ENCODE results near the gene EIF2B5.

Gene EIF2B5

GRCh38 chr3:184174646-184175492 is 39.7 kb downstream of the EIF2B5 start, which contains the start of gene AP2M1:
AP2M1 (plus strand) TSS chr3:184174855; CDS start chr3:184176994, 2,139 bp downstream.
- DNase-seq, result peak; percentile 94 to 97

DNA sequence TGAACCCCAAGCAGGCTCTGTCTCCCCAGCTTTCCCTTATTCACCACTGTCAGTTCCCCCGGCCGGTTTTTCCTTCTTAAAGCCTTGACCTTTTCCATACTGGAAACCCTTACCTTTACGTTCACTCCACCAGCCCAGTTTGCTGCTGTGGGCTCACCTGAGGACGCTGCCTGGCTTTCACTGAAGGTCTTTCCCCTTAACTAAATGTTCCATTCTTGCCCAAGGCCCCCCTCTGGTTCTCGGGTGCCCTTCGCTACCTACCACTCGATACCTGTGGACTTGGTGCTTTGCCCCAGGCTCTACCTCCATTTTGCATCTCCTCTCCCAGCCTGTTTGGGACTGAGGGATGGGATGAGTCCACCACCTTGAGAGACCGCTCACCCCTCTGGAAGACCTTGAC is 40.3 kb downstream of the EIF2B5 start:
- DNase-seq, result no peak

GRCh38 chr3:184175981-184176376 is 40.8 kb downstream of the EIF2B5 start:
- DNase-seq, result no peak

GRCh38 chr3:184176377-184177330 is 41.5 kb downstream of the EIF2B5 start:
- DNase-seq, result no peak

GRCh38 chr3:184177331-184177731 is 42.2 kb downstream of the EIF2B5 start:
- no peak for DNase-seq

DNA sequence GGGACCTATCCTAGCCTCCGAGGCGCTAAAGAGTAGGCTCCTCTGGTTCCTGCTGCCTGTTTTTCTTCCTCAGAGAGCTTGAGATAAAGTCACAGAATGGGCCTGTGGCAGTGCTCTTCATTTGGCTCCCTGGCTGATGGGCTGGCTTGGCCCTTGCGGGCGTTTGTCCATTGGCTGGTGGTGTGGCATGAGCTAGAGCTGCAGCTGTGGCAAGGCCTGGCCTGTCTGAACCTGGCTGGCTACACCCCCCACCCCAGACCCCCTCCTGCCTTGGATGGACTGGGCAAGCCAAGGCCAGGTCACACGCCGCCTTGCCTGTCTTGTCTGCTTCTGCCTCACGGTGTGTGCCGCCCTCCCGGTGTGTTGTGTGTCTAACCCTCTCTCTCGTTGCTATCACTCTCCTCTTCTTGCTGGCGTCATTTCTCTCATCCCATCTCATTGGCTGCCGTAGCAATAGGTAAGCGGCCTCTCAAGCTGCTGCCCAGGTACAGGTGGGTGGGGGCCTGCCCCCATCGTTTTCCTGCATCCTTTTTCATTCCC is 42.7 kb downstream of the EIF2B5 start:
- no peak for DNase-seq

- DNase-seq, result no peak
Measured at GRCh38 chr3:184178521-184179138, 43.5 kb downstream of the EIF2B5 start.

DNA sequence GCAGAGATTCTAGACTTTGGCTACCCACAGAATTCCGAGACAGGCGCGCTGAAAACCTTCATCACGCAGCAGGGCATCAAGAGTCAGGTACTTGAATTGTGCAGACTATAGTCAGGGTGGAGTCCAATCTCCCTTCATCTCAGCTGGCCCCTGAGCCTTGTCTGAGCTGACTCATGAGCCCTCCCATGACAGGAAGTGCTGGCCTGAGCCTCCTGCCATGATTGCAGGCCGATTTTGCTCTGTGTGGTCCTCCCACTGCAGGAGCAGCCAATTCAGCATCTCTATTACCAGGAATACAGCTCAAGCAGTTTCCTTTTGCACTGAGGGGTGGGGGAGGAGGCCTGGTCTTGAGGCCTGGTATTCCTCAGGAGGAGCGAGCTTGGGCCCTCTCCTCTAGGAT is 45.0 kb downstream of the EIF2B5 start:
- DNase-seq, result no peak

DNA sequence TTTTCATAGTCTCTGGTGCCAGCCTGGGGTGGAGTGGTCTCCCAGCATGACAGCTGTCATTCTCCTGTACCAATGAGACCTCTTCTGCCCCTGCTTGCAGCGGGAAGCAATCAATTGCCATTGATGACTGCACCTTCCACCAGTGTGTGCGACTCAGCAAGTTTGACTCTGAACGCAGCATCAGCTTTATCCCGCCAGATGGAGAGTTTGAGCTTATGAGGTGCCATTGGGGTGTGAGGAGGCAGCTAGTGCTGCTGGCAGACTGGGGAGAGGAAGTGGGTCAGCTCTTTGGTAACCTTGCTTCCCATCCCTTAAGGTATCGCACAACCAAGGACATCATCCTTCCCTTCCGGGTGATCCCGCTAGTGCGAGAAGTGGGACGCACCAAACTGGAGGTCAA is 46.4 kb downstream of the EIF2B5 start:
- DNase-seq, result no peak

DNA sequence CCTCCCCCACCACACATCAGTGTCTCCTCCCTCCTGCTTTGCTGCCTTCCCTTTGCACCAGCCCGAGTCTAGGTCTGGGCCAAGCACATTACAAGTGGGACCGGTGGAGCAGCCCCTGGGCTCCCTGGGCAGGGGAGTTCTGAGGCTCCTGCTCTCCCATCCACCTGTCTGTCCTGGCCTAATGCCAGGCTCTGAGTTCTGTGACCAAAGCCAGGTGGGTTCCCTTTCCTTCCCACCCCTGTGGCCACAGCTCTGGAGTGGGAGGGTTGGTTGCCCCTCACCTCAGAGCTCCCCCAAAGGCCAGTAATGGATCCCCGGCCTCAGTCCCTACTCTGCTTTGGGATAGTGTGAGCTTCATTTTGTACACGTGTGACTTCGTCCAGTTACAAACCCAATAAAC is 48.5 kb downstream of the EIF2B5 start:
- DNase-seq, result no peak

DNA sequence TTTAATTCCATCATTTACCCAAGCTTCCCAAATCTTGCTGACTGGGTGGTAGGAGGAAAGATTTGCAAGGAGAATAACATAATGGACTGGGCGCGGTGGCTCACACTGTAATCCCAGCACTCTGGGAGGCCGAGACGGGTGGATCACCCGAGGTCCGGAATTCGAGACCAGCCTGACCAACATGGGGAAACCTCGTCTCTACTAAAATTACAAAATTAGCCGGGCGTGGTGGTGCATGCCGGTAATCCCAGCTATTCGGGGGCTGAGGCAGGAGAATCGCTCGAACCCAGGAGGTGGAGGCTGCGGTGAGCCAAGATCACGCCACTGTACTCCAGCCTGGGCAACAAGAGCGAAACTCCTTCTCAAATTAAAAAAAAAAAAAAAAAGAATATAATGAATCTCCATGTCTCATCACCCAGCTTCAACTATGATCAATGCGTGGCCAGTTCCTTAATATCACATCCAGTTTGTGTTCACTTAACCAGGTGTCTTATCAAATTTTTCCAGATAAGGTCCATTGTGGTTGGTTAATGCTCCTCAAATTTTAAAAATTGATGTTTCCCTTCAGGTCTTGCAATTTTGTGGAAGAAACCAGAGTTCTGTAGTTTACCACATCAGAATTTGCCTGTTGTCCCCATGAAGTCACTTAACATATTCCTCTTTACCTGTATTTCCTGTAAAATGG is 49.5 kb downstream of the EIF2B5 start:
- no peak for DNase-seq

- DNase-seq, result peak; percentile 98 to 99
Measured at GRCh38 chr3:184185461-184186183, 50.5 kb downstream of the EIF2B5 start.

DNA sequence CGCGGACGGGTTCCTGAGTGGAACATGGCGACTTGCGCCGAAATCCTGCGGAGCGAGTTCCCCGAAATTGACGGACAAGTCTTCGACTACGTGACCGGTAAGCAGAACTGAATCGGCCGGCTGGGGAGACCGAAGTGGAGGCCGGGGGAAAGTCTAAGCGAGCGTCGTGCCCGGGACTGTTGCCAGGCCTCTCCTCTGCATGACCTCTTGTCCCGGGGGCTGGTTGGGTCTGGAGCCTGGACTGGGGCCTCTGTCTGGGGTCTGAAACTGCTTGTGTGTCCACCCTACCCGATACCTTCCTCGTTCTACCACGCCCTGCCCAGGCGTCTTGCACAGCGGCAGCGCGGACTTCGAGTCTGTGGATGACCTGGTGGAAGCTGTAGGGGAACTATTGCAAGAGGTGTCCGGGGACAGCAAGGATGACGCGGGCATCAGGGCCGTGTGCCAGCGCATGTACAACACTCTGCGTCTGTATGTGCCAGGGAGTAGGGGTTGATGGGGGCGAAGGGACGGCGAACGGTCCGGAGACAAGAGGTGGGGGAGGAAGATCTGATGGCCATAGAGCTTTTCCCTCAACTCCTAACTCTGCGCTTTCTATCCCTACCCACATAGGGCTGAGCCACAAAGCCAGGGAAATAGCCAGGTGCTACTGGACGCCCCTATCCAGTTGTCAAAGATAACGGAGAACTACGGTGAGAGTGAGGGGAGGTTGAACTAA is 51.2 kb downstream of the EIF2B5 start, which contains the start of gene ABCF3:
TSS of gene ABCF3 (plus strand) at position 16 of the 718 bp plus-strand sequence. CDS start at position 25, 9 bp downstream.
- peak in 1 of 2 experiments; percentile 13 for DNase-seq

DNA sequence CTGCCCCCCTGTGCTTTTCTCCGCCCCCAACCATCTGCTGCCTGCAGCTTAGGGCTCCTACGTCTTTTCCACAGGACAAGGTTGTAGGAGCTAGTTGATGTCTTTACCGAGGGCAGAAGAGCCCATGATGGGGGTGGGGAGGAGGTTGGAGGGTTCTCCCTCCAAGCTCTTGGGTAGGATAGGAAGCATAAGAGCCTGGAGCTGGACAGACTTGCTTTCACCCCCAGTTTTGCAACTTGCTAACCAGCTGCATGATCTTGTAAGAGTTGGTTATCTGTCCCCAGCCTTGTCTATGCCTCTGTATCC is 51.7 kb downstream of the EIF2B5 start:
- DNase-seq, result no peak

DNA sequence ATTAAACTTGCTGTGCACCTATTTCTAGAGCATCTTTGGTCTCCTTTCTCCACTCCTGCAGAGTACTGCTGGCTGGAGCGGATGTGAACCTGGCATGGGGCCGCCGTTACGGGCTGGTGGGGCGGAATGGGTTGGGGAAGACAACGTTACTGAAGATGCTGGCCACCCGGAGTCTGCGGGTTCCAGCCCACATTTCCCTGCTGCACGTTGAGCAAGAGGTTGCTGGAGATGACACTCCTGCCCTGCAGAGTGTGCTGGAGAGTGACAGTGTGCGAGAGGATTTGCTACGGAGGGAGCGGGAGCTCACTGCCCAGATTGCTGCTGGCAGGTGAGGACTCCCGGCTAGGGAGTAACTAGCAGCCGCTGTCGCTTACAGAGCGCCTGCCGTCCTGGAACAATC is 52.9 kb downstream of the EIF2B5 start:
- no peak for DNase-seq

DNA sequence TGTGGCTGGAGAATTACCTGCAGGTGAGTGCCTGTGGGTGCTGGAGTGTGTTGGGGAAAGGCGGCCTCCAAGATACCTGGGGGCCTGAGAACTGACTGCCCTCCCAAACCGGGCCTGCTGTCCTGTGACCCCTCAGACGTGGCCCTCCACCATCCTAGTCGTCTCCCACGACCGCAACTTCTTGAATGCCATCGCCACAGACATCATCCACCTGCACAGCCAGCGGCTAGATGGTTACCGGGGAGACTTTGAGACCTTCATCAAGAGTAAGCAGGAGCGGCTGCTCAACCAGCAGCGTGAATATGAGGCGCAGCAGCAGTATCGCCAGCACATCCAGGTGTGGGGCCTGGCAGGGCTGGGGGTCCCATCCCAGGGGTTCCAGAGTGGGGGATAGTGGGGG is 54.3 kb downstream of the EIF2B5 start:
- no peak for DNase-seq

GRCh38 chr3:184192889-184193288 is 57.7 kb downstream of the EIF2B5 start:
- DNase-seq, result no peak

- no peak for DNase-seq
Measured at GRCh38 chr3:184193991-184194539, 58.9 kb downstream of the EIF2B5 start.
